Measurements from ENCODE around the gene CLEC4G. TPM values are rescaled to one million over a fixed set of nuclear protein-coding genes. Genes with fewer than 3 reads are reported as not detected.

The CLEC4G gene
- total RNA-seq, 4 donors from 2014 or later: 0.49 to 3.9 TPM; not detected in 2

DNA sequence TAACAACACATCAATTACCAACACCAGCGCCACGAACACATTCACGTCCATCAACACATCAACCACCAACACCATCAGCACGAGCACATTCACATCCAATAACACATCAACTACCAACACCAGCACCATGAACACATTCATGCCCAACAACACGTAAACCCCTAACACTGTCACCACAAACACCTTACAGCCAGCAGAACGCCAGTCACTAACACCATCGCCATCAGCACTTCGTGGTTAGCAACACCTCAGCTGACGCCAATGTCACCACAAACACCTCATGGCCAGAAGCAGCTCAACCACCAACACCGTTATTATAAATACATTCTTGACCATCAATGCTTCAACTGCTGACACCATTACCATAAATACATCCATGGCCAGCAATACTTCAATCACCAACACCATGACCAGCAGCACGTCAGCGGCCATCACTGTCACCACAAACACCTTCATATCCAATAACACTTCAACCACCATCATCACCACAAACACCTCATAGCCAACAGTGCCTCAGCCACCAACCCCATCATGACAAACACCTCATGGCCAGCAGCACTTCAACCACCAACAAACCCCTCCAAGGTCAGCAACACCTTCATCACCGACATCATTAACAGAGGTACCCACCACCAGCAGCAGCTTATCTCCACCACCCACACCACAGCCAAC lies 39.4 kb downstream of the CLEC4G start:
- Histone ChIP-seq H3K9me3 (no peaks in the 10 kb centered on the region), H3K4me3 (no peak overlapping the region), H3K4me1 (no peaks in the 10 kb centered on the region), H3K36me3 (no peaks in the 10 kb centered on the region), H3K27ac (no peak overlapping the region), H3K27me3 (peaks cover 30% of the 10 kb centered on the region)
- 72% methylated on average over 13 of the region's 13 CpGs for WGBS
- DNase-seq (ENCODE audit: low spot score in 2 of 2): no peak
- TF ChIP-seq POLR2A (IDR thresholded peaks at IDR 0.05) (no peak), EP300 (IDR thresholded peaks at IDR 0.05) (no peak), POLR2AphosphoS5 (IDR thresholded peaks at IDR 0.05) (no peak)
- TF ChIP-seq, protein P1, sequence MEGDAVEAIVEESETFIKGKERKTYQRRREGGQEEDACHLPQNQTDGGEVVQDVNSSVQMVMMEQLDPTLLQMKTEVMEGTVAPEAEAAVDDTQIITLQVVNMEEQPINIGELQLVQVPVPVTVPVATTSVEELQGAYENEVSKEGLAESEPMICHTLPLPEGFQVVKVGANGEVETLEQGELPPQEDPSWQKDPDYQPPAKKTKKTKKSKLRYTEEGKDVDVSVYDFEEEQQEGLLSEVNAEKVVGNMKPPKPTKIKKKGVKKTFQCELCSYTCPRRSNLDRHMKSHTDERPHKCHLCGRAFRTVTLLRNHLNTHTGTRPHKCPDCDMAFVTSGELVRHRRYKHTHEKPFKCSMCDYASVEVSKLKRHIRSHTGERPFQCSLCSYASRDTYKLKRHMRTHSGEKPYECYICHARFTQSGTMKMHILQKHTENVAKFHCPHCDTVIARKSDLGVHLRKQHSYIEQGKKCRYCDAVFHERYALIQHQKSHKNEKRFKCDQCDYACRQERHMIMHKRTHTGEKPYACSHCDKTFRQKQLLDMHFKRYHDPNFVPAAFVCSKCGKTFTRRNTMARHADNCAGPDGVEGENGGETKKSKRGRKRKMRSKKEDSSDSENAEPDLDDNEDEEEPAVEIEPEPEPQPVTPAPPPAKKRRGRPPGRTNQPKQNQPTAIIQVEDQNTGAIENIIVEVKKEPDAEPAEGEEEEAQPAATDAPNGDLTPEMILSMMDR (IDR thresholded peaks at IDR 0.05): no peak

- Histone ChIP-seq H3K4me3 (no peak overlapping the region), H3K36me3 (no peaks in the 10 kb centered on the region), H3K9me3 (no peaks in the 10 kb centered on the region), H3K27me3 (peaks cover 20% of the 10 kb centered on the region), H3K27ac (no peak overlapping the region), H3K4me1 (no peaks in the 10 kb centered on the region)
- no peak for DNase-seq (ENCODE audit: low spot score in 2 of 2)
- TF ChIP-seq POLR2A (IDR thresholded peaks at IDR 0.05) (no peak), POLR2AphosphoS5 (IDR thresholded peaks at IDR 0.05) (no peak), EP300 (IDR thresholded peaks at IDR 0.05) (no peak)
- TF ChIP-seq, protein P1 (IDR thresholded peaks at IDR 0.05): no peak
These were observed 40.4 kb downstream of the CLEC4G start for GRCh38 chr19:7691497-7691896.

DNA sequence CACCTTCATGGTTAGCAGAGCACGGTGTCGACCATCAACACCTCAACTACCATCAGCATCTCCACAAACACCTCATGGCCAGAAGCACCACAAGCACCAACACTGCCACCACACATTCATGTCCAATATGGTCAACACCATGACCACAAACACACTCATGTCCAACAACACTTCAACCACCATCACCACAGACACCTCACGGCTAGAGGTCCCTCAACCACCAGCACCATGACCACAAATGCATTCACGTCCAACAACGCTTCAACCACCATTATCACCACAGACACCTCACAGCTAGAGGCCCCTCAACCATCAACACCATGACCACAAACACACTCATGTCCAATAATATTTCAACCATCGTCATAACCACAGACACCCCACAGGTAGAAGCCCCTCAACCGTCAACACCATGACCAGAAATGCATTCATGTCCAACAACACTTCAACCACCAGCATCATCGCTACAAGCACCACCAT lies 41.1 kb downstream of the CLEC4G start:
- peaks cover under 1% of the 10 kb centered on the region for H3K4me1 ChIP-seq
- no peaks in the 10 kb centered on the region for H3K36me3 ChIP-seq
- peaks cover 14% of the 10 kb centered on the region for H3K27me3 ChIP-seq
- H3K27ac ChIP-seq: no peak overlapping the region
- no peaks in the 10 kb centered on the region for H3K9me3 ChIP-seq
- DNase-seq (ENCODE audit: low spot score in 2 of 2): no peak
- no peak overlapping the region for H3K4me3 ChIP-seq
- TF ChIP-seq EP300 (IDR thresholded peaks at IDR 0.05): no peak
- TF ChIP-seq, protein P1 (IDR thresholded peaks at IDR 0.05): no peak
- TF ChIP-seq POLR2AphosphoS5 (IDR thresholded peaks at IDR 0.05): no peak
- TF ChIP-seq POLR2A (IDR thresholded peaks at IDR 0.05): no peak
- 80% methylated on average over 8 of the region's 8 CpGs for WGBS

DNA sequence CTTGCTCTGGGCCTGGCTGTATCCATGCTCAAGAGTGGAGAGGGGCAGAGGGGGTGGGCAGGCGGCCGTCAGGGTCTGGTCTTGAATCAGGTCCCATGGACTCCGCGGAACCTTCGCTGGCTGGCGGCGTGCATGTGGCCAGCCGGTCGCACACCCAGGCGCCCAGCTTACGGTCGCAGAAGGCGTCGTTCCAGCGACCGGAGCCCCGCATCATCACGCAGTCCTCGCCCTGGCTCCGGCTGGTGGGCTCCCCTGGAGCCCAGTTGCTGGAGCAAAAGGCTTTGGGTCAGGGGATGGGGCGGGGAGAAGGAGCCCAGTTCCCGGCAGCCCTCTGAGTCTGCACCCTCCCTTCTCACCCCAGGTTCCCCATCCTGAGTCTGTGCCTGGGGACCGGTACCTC lies 42.7 kb downstream of the CLEC4G start:
- peaks cover 14% of the 10 kb centered on the region for H3K27me3 ChIP-seq
- peaks cover 6% of the 10 kb centered on the region for H3K36me3 ChIP-seq
- H3K4me1 ChIP-seq: peaks cover 5% of the 10 kb centered on the region
- H3K4me3 ChIP-seq: no peak overlapping the region
- 35% methylated on average over 19 of the region's 23 CpGs for WGBS
- no peak for DNase-seq (ENCODE audit: low spot score in 2 of 2)
- TF ChIP-seq EP300 (IDR thresholded peaks at IDR 0.05) (no peak), POLR2A (IDR thresholded peaks at IDR 0.05) (no peak), POLR2AphosphoS5 (IDR thresholded peaks at IDR 0.05) (no peak)
- TF ChIP-seq, protein P1 (IDR thresholded peaks at IDR 0.05): no peak
- H3K27ac ChIP-seq: no peak overlapping the region
- no peaks in the 10 kb centered on the region for H3K9me3 ChIP-seq

- Histone ChIP-seq H3K27me3 (peaks cover 14% of the 10 kb centered on the region), H3K36me3 (peaks cover 25% of the 10 kb centered on the region), H3K9me3 (no peaks in the 10 kb centered on the region), H3K4me1 (peaks cover 7% of the 10 kb centered on the region), H3K27ac (no peak overlapping the region), H3K4me3 (no peak overlapping the region)
- 79% methylated on average over 5 of the region's 12 CpGs for WGBS
- TF ChIP-seq, protein P1 (IDR thresholded peaks at IDR 0.05): no peak
- TF ChIP-seq POLR2AphosphoS5 (IDR thresholded peaks at IDR 0.05): no peak
- no peak for DNase-seq (ENCODE audit: low spot score in 2 of 2)
These were observed 44.7 kb downstream of the CLEC4G start for GRCh38 chr19:7687177-7687576.
